PC-9 (cell line): ENCODE measurements around the gene PCNX1. TPM values are rescaled to one million over a fixed set of nuclear protein-coding genes. Genes with fewer than 3 reads are reported as not detected.

ENCODE experiments used
- BruUV-seq: library from RNA; stranded (reverse); fragments of 400-500 nt; replicated peaks from 2 replicates; lab custom pipeline; 2021; lab: Mats Ljungman, UMichigan
- CTCF ChIA-PET: fragments of 300-600 bp; sonication (Branson Sonifier 250); formaldehyde crosslinking; loops from one replicate; lab custom pipeline; 2022; ENCODE audit warnings: antibody characterized with exemption; lab: Charles Lee
- POLR2A ChIA-PET: fragments of 300-600 bp; sonication (Branson Sonifier 250); formaldehyde crosslinking; loops from one replicate; lab custom pipeline; 2022; ENCODE audit warnings: antibody characterized with exemption; ENCODE audit not compliant: unreplicated experiment; lab: Charles Lee
- DNase-seq, 2 experiments: peaks; one replicate each; pipeline versions ENCODE4 v3.0.0 to v3.0.0-alpha.2; 2015 to 2022; ENCODE audit warnings: mixed read lengths in 1 of 2
- H2AFZ ChIP-seq: fragments of 200-600 bp; sonication (generic); 2 replicates; pipeline ENCODE4 v1.8.1; 2017; ENCODE audit warnings: antibody characterized with exemption
- H3F3A ChIP-seq: fragments of 200-600 bp; sonication (generic); 2 replicates; pipeline ENCODE4 v1.8.1; 2017; ENCODE audit warnings: antibody characterized with exemption, mild to moderate bottlenecking, low read depth; ENCODE audit not compliant: insufficient read depth
- H3K27ac ChIP-seq: fragments of 200-600 bp; sonication (generic); 2 replicates; pipeline ENCODE4 v1.6.1; 2016; ENCODE audit warnings: mixed run types
- H3K27me3 ChIP-seq: fragments of 200-600 bp; sonication (generic); 2 replicates; pipeline ENCODE4 v1.6.1; 2016; ENCODE audit warnings: low read depth, mixed run types; ENCODE audit not compliant: insufficient read depth
- H3K36me3 ChIP-seq: fragments of 200-600 bp; sonication (generic); 2 replicates; pipeline ENCODE4 v1.6.1; 2016; ENCODE audit warnings: low read depth, mixed run types
- H3K4me1 ChIP-seq: fragments of 200-600 bp; sonication (generic); replicated peaks from 2 replicates; pipeline ENCODE4 v1.6.1; 2016; ENCODE audit warnings: mixed run types; ENCODE audit not compliant: insufficient read depth
- H3K4me2 ChIP-seq: fragments of 200-600 bp; sonication (generic); 2 replicates; pipeline ENCODE4 v1.6.1; 2017; ENCODE audit warnings: mixed run types
- H3K4me3 ChIP-seq: fragments of 200-600 bp; sonication (generic); 2 replicates; pipeline ENCODE4 v1.6.1; 2016; ENCODE audit warnings: mixed run types
- H3K79me2 ChIP-seq: fragments of 200-600 bp; sonication (generic); 2 replicates; pipeline ENCODE4 v1.6.1; 2017; ENCODE audit warnings: low read depth, mixed run types
- H3K9me2 ChIP-seq: fragments of 200-600 bp; sonication (generic); 2 replicates; pipeline ENCODE4 v1.8.1; 2017; ENCODE audit warnings: mild to moderate bottlenecking; ENCODE audit not compliant: insufficient read depth
- H3K9me3 ChIP-seq: fragments of 200-600 bp; sonication (generic); 2 replicates; pipeline ENCODE4 v1.8.1; 2016; ENCODE audit warnings: low read depth; ENCODE audit not compliant: insufficient read depth
- H4K20me1 ChIP-seq: fragments of 200-600 bp; sonication (generic); 2 replicates; pipeline ENCODE4 v1.8.1; 2017; ENCODE audit not compliant: insufficient read depth
- CTCF ChIP-seq: fragments of 200-600 bp; sonication (generic); conservative IDR thresholded peaks from 2 replicates; pipeline ENCODE4 v1.6.1; 2017; ENCODE audit warnings: mixed run types, antibody characterized with exemption, mild to moderate bottlenecking, moderate library complexity
- EZH2 ChIP-seq: fragments of 200-600 bp; sonication (generic); IDR thresholded peaks from 2 replicates; pipeline ENCODE4 v1.8.0; 2017; ENCODE audit warnings: antibody characterized with exemption, low read depth
- intact Hi-C: fragments of 100-400 bp; cut with micrococcal nuclease; formaldehyde crosslinking; loops from one replicate; pipeline ENCODE4 v1.10.0; 2022; ENCODE audit not compliant: unreplicated experiment
- total RNA-seq: library from RNA; stranded (reverse); gene quantifications from 2 replicates; pipeline ENCODE4 v1.2.3, GENCODE V29; 2021

The PCNX1 gene
- total RNA-seq, 1 experiment from 2014 or later, result 37.6 TPM

GRCh38 chr14:71136386-71137060 is 229.3 kb downstream of the PCNX1 start:
- POLR2A ChIA-PET, result no interaction called here
- H3K4me1 ChIP-seq, result peaks cover 15% of the 10 kb centered on the region
- no peak overlapping the region for H3K4me2 ChIP-seq
- no peaks in the 10 kb centered on the region for H3K9me2 ChIP-seq
- DNase-seq, result no peak
- peaks cover 9% of the 10 kb centered on the region; the same call in 1 of the 2 replicates for H3F3A ChIP-seq
- H4K20me1 ChIP-seq, result no peaks in the 10 kb centered on the region
- H3K4me3 ChIP-seq, result no peak overlapping the region
- H3K79me2 ChIP-seq, result peaks cover 3% of the 10 kb centered on the region; the same call in 1 of the 2 replicates
- H3K27me3 ChIP-seq, result no peaks in the 10 kb centered on the region
- CTCF ChIA-PET, result no interaction called here
- intact Hi-C loops, result no loop called here
- no peak overlapping the region for H2AFZ ChIP-seq
- no TSS peak for BruUV-seq
- no peak overlapping the region for H3K27ac ChIP-seq
- TF ChIP-seq EZH2 (no peak), CTCF (no peak)
- peaks cover 13% of the 10 kb centered on the region; the same call in 1 of the 2 replicates for H3K9me3 ChIP-seq
- H3K36me3 ChIP-seq, result no peaks in the 10 kb centered on the region

GRCh38 chr14:71137536-71138447 is 230.5 kb downstream of the PCNX1 start:
- no peak for TF ChIP-seq CTCF
- no peak for TF ChIP-seq EZH2
- ChIA-PET CTCF (interaction anchor here (0.7 to 1.2 kb wide), 3 partner anchors 15 to 616 kb away, joined by 3 to 5 read pairs (median 5); no protein-coding TSS in a partner anchor), POLR2A (no interaction called here)
- Histone ChIP-seq H2AFZ (no peak overlapping the region), H3K36me3 (no peaks in the 10 kb centered on the region), H3K27me3 (no peaks in the 10 kb centered on the region), H3K9me3 (peaks cover 13% of the 10 kb centered on the region; the same call in 1 of the 2 replicates), H3K27ac (no peak overlapping the region), H3F3A (peaks cover 20% of the 10 kb centered on the region), H3K79me2 (peaks cover 4% of the 10 kb centered on the region; the same call in 1 of the 2 replicates), H4K20me1 (no peaks in the 10 kb centered on the region), H3K4me1 (peaks cover 27% of the 10 kb centered on the region), H3K4me3 (no peak overlapping the region), H3K4me2 (no peak overlapping the region), H3K9me2 (no peaks in the 10 kb centered on the region)
- no TSS peak for BruUV-seq
- intact Hi-C loops, result no loop called here
- no peak for DNase-seq

- peak; percentile 44 to 57 for DNase-seq
- Histone ChIP-seq H3K4me1 (peaks cover 33% of the 10 kb centered on the region), H3K9me2 (no peaks in the 10 kb centered on the region), H3K4me2 (no peak overlapping the region), H2AFZ (no peak overlapping the region), H3K27ac (no peak overlapping the region), H3K4me3 (no peak overlapping the region), H3K36me3 (no peaks in the 10 kb centered on the region), H4K20me1 (no peaks in the 10 kb centered on the region), H3K9me3 (peaks cover 13% of the 10 kb centered on the region; the same call in 1 of the 2 replicates), H3F3A (peaks cover 27% of the 10 kb centered on the region), H3K27me3 (no peaks in the 10 kb centered on the region), H3K79me2 (peaks cover 4% of the 10 kb centered on the region; the same call in 1 of the 2 replicates)
- POLR2A ChIA-PET, result no interaction called here
- intact Hi-C loops, result loop anchor here (1.0 kb wide), 4 partner anchors 183 to 1896 kb away; no protein-coding TSS in a partner anchor
- TF ChIP-seq CTCF (peak; percentile 99), EZH2 (no peak)
- CTCF ChIA-PET, result interaction anchor here (0.6 to 1.2 kb wide), 4 partner anchors 16 to 615 kb away, joined by 3 to 5 read pairs (median 4); no protein-coding TSS in a partner anchor
- BruUV-seq, result no TSS peak
Measured at GRCh38 chr14:71138448-71139293, 231.4 kb downstream of the PCNX1 start.
